ENCODE results near the gene ZNF444.
"Not testable (repeated sequence)": the region's sequence is repeated elsewhere in the genome, so short reads cannot be mapped to it uniquely, and the experiment has no call there.

Gene ZNF444

GRCh38 chr19:56140583-56141416 is at the start of gene ZNF444:
Gene ZNF444 (plus strand): TSS chr19:56141287. CDS start chr19:56146912, 5,625 bp downstream.
- peak; percentile 99 to 100 for DNase-seq (ENCODE audit: low read depth in 2 of 2)

- no peak for DNase-seq (ENCODE audit: low read depth in 2 of 2)
These were observed 49.1 kb upstream of the ZNF444 start for GRCh38 chr19:56091751-56092546.

- no peak for DNase-seq (ENCODE audit: low read depth in 2 of 2)
These were observed 48.1 kb upstream of the ZNF444 start for GRCh38 chr19:56092685-56093631.

- no peak for DNase-seq (ENCODE audit: low read depth in 2 of 2)
These were observed 46.6 kb upstream of the ZNF444 start for GRCh38 chr19:56094449-56094848.

GRCh38 chr19:56096665-56097064 is 44.4 kb upstream of the ZNF444 start:
- no peak for DNase-seq (ENCODE audit: low read depth in 2 of 2)

- no peak for DNase-seq (ENCODE audit: low read depth in 2 of 2)
These were observed 43.8 kb upstream of the ZNF444 start for GRCh38 chr19:56097306-56097705.

GRCh38 chr19:56097776-56098175 is 43.3 kb upstream of the ZNF444 start:
- no peak for DNase-seq (ENCODE audit: low read depth in 2 of 2)

GRCh38 chr19:56098237-56098636 is 42.9 kb upstream of the ZNF444 start:
- DNase-seq (ENCODE audit: low read depth in 2 of 2), result not testable (repeated sequence)

GRCh38 chr19:56098731-56099568 is 42.1 kb upstream of the ZNF444 start:
- no peak for DNase-seq (ENCODE audit: low read depth in 2 of 2)

GRCh38 chr19:56099638-56100539 is 41.2 kb upstream of the ZNF444 start:
- DNase-seq (ENCODE audit: low read depth in 2 of 2), result no peak

- DNase-seq (ENCODE audit: low read depth in 2 of 2), result no peak
These were observed 40.0 kb upstream of the ZNF444 start for GRCh38 chr19:56101095-56101494.

- no peak for DNase-seq (ENCODE audit: low read depth in 2 of 2)
These were observed 39.1 kb upstream of the ZNF444 start for GRCh38 chr19:56101746-56102535.

- DNase-seq (ENCODE audit: low read depth in 2 of 2), result no peak
These were observed 38.0 kb upstream of the ZNF444 start for GRCh38 chr19:56103027-56103614.

- no peak for DNase-seq (ENCODE audit: low read depth in 2 of 2)
These were observed 36.7 kb upstream of the ZNF444 start for GRCh38 chr19:56104423-56104822.

- peak; percentile 21 to 28 for DNase-seq (ENCODE audit: low read depth in 2 of 2)
These were observed 35.9 kb upstream of the ZNF444 start for GRCh38 chr19:56105090-56105701.

- DNase-seq (ENCODE audit: low read depth in 2 of 2), result not testable (repeated sequence)
These were observed 35.2 kb upstream of the ZNF444 start for GRCh38 chr19:56105831-56106396.

- no peak for DNase-seq (ENCODE audit: low read depth in 2 of 2)
These were observed 34.7 kb upstream of the ZNF444 start for GRCh38 chr19:56106397-56106849.

GRCh38 chr19:56106993-56107392 is 34.1 kb upstream of the ZNF444 start:
- no peak for DNase-seq (ENCODE audit: low read depth in 2 of 2)

Data from stimulated activated CD8-positive, alpha-beta memory T cell treated with anti-CD3 and anti-CD28 coated beads, Interleukin-7, amount 100 ng/mL, for 4 hours (primary cell).